HepG2 (cell line): ENCODE data around the gene C10orf67. TPM values are rescaled to one million over a fixed set of nuclear protein-coding genes. Genes with fewer than 3 reads are reported as not detected.

Experiments used
- BCL6 ChIP-seq: IDR thresholded peaks from 2 replicates; pipeline ENCODE4 v1.6.1; 2016; ENCODE audit warnings: missing genetic modification reagents, missing compliant biosample characterization
- HMG20A ChIP-seq: IDR thresholded peaks from 2 replicates; pipeline ENCODE4 v1.6.1; 2016; ENCODE audit warnings: borderline replicate concordance
- HNRNPK ChIP-seq: fragments of 200-400 bp; formaldehyde crosslinking; IDR thresholded peaks from 2 replicates; pipeline ENCODE4 v1.6.1; 2018; ENCODE audit warnings: low read length, low read depth, moderate library complexity, mild to moderate bottlenecking; ENCODE audit not compliant: poor library complexity, severe bottlenecking
- NFIB ChIP-seq: sonication (generic); formaldehyde crosslinking; IDR thresholded peaks from 2 replicates; pipeline ENCODE4 v1.9.0; 2021; ENCODE audit warnings: missing genetic modification reagents, mild to moderate bottlenecking, borderline replicate concordance
- NR2C2 ChIP-seq: sonication (generic); formaldehyde crosslinking; IDR thresholded peaks from 2 replicates; pipeline ENCODE4 v1.4.0; 2020; ENCODE audit warnings: missing genetic modification reagents, mild to moderate bottlenecking, moderate library complexity, borderline replicate concordance
- POLR2AphosphoS5 ChIP-seq: IDR thresholded peaks from 2 replicates; pipeline ENCODE4 v1.6.1; 2012; ENCODE audit warnings: low read depth, low read length
- REPIN1 ChIP-seq: sonication (generic); formaldehyde crosslinking; IDR thresholded peaks from 2 replicates; pipeline ENCODE4 v1.8.0; 2022; ENCODE audit warnings: missing genetic modification reagents, low read depth, mild to moderate bottlenecking, borderline replicate concordance
- YEATS2 ChIP-seq: sonication (generic); formaldehyde crosslinking; IDR thresholded peaks from 2 replicates; pipeline ENCODE4 v1.4.0; 2020; ENCODE audit warnings: missing genetic modification reagents, borderline replicate concordance
- ZNF879 ChIP-seq: sonication (generic); formaldehyde crosslinking; IDR thresholded peaks from 2 replicates; pipeline ENCODE4 v1.8.1; 2023; ENCODE audit warnings: missing genetic modification reagents
- polyA plus RNA-seq, 8 experiments: library from polyadenylated mRNA; depleted of rRNA in 3 of 8; stranded (reverse) in 7 of 8; unstranded in 1 of 8; fragments of >200 nt; fragmentation: Illumina TruSeq in 4 of 8; extraction: Trizol in 4 of 8; gene quantifications; 2 replicates each; pipeline versions ENCODE4 v1.2.1 to v1.2.3, GENCODE V29; 2011 to 2016; ENCODE audit warnings: low read depth in 4 of 8, missing spikeins in 1 of 8, mixed read lengths in 1 of 8; ENCODE audit not compliant: insufficient read depth in 1 of 8
- total RNA-seq, 5 experiments: library from RNA; depleted of rRNA; stranded (reverse); fragments of >200 nt; fragmentation: Illumina TruSeq; extraction: Trizol; gene quantifications; 2 replicates each; pipeline ENCODE4 v1.2.3, GENCODE V29; 2016; ENCODE audit warnings: low read depth in 1 of 5
- TF ChIP-seq, protein P1 (sequence below): sonication (generic); formaldehyde crosslinking; IDR thresholded peaks from 2 replicates; pipeline ENCODE4 v1.5.0; 2020; ENCODE audit warnings: mild to moderate bottlenecking, missing genetic modification reagents, borderline replicate concordance
- TF ChIP-seq, protein P2 (sequence below): sonication (generic); formaldehyde crosslinking; IDR thresholded peaks from 2 replicates; pipeline ENCODE4 v1.4.0; 2020; ENCODE audit warnings: missing genetic modification reagents
- TF ChIP-seq, protein P3 (sequence below): sonication (generic); formaldehyde crosslinking; IDR thresholded peaks from 2 replicates; pipeline ENCODE4 v1.5.0; 2020; ENCODE audit warnings: missing genetic modification reagents
- TF ChIP-seq, protein P4 (sequence below): IDR thresholded peaks from 2 replicates; pipeline ENCODE4 v1.6.1; 2012; ENCODE audit warnings: low read length, improper control_type of control experiment
- TF ChIP-seq, protein P5 (sequence below): sonication (generic); formaldehyde crosslinking; IDR thresholded peaks from 2 replicates; pipeline ENCODE4 v1.8.1; 2023; ENCODE audit warnings: missing genetic modification reagents, inconsistent platforms, borderline replicate concordance

The C10orf67 gene
- total and polyA plus RNA-seq, 2 of the 13 experiments (the other 11 are each of a cell fraction or from before 2014, with no cell fraction given): not detected

DNA sequence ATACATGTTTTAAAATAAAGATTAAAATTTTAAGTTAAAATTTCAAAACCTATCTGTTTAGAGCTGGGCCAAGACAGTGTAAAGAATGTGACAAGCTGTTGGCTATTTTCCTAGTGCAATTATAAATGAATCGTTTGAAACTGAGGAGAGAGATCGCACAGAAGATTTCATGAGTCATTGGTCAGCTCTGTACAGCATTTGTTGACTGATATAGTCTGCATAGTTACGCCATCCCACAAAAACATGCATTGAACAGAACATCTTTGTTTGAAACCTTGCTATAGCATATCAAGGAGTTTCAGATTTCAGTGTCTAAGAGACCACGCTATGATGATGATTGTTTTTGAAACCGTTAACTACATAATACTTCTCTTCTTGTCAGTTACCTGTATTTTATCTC is 1.3 kb upstream of the C10orf67 start (continued):
- TF ChIP-seq, protein P1, sequence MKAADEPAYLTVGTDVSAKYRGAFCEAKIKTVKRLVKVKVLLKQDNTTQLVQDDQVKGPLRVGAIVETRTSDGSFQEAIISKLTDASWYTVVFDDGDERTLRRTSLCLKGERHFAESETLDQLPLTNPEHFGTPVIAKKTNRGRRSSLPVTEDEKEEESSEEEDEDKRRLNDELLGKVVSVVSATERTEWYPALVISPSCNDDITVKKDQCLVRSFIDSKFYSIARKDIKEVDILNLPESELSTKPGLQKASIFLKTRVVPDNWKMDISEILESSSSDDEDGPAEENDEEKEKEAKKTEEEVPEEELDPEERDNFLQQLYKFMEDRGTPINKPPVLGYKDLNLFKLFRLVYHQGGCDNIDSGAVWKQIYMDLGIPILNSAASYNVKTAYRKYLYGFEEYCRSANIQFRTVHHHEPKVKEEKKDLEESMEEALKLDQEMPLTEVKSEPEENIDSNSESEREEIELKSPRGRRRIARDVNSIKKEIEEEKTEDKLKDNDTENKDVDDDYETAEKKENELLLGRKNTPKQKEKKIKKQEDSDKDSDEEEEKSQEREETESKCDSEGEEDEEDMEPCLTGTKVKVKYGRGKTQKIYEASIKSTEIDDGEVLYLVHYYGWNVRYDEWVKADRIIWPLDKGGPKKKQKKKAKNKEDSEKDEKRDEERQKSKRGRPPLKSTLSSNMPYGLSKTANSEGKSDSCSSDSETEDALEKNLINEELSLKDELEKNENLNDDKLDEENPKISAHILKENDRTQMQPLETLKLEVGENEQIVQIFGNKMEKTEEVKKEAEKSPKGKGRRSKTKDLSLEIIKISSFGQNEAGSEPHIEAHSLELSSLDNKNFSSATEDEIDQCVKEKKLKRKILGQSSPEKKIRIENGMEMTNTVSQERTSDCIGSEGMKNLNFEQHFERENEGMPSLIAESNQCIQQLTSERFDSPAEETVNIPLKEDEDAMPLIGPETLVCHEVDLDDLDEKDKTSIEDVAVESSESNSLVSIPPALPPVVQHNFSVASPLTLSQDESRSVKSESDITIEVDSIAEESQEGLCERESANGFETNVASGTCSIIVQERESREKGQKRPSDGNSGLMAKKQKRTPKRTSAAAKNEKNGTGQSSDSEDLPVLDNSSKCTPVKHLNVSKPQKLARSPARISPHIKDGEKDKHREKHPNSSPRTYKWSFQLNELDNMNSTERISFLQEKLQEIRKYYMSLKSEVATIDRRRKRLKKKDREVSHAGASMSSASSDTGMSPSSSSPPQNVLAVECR (CRISPR knock-in tag): no peak
- TF ChIP-seq POLR2AphosphoS5: no peak
- TF ChIP-seq REPIN1: no peak
- TF ChIP-seq HMG20A (CRISPR knock-in tag): peak; percentile 72; the same call in 1 of the 2 replicates
- TF ChIP-seq ZNF879: no peak
- no peak for TF ChIP-seq YEATS2 (CRISPR knock-in tag)
- TF ChIP-seq, protein P2, sequence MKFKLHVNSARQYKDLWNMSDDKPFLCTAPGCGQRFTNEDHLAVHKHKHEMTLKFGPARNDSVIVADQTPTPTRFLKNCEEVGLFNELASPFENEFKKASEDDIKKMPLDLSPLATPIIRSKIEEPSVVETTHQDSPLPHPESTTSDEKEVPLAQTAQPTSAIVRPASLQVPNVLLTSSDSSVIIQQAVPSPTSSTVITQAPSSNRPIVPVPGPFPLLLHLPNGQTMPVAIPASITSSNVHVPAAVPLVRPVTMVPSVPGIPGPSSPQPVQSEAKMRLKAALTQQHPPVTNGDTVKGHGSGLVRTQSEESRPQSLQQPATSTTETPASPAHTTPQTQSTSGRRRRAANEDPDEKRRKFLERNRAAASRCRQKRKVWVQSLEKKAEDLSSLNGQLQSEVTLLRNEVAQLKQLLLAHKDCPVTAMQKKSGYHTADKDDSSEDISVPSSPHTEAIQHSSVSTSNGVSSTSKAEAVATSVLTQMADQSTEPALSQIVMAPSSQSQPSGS (CRISPR knock-in tag): no peak
- TF ChIP-seq, protein P3, sequence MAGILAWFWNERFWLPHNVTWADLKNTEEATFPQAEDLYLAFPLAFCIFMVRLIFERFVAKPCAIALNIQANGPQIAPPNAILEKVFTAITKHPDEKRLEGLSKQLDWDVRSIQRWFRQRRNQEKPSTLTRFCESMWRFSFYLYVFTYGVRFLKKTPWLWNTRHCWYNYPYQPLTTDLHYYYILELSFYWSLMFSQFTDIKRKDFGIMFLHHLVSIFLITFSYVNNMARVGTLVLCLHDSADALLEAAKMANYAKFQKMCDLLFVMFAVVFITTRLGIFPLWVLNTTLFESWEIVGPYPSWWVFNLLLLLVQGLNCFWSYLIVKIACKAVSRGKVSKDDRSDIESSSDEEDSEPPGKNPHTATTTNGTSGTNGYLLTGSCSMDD (CRISPR knock-in tag): no peak
- TF ChIP-seq BCL6: no peak
- TF ChIP-seq, protein P4, sequence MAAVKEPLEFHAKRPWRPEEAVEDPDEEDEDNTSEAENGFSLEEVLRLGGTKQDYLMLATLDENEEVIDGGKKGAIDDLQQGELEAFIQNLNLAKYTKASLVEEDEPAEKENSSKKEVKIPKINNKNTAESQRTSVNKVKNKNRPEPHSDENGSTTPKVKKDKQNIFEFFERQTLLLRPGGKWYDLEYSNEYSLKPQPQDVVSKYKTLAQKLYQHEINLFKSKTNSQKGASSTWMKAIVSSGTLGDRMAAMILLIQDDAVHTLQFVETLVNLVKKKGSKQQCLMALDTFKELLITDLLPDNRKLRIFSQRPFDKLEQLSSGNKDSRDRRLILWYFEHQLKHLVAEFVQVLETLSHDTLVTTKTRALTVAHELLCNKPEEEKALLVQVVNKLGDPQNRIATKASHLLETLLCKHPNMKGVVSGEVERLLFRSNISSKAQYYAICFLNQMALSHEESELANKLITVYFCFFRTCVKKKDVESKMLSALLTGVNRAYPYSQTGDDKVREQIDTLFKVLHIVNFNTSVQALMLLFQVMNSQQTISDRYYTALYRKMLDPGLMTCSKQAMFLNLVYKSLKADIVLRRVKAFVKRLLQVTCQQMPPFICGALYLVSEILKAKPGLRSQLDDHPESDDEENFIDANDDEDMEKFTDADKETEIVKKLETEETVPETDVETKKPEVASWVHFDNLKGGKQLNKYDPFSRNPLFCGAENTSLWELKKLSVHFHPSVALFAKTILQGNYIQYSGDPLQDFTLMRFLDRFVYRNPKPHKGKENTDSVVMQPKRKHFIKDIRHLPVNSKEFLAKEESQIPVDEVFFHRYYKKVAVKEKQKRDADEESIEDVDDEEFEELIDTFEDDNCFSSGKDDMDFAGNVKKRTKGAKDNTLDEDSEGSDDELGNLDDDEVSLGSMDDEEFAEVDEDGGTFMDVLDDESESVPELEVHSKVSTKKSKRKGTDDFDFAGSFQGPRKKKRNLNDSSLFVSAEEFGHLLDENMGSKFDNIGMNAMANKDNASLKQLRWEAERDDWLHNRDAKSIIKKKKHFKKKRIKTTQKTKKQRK: no peak
- no peak for TF ChIP-seq NFIB (CRISPR knock-in tag)
- TF ChIP-seq, protein P5, sequence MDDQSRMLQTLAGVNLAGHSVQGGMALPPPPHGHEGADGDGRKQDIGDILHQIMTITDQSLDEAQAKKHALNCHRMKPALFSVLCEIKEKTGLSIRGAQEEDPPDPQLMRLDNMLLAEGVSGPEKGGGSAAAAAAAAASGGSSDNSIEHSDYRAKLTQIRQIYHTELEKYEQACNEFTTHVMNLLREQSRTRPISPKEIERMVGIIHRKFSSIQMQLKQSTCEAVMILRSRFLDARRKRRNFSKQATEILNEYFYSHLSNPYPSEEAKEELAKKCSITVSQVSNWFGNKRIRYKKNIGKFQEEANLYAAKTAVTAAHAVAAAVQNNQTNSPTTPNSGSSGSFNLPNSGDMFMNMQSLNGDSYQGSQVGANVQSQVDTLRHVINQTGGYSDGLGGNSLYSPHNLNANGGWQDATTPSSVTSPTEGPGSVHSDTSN (CRISPR knock-in tag): no peak
- TF ChIP-seq HNRNPK: no peak
- no peak for TF ChIP-seq NR2C2
